HG03175 (cell line): ENCODE results near the gene MEIS1.

ENCODE experiments used
- ATAC-seq: cut with Tn5 transposase; IDR thresholded peaks from one replicate; pipeline ENCODE4 v1.9.1; 2021; ENCODE audit warnings: mild to moderate bottlenecking, moderate library complexity; ENCODE audit not compliant: unreplicated experiment

The MEIS1 gene

DNA sequence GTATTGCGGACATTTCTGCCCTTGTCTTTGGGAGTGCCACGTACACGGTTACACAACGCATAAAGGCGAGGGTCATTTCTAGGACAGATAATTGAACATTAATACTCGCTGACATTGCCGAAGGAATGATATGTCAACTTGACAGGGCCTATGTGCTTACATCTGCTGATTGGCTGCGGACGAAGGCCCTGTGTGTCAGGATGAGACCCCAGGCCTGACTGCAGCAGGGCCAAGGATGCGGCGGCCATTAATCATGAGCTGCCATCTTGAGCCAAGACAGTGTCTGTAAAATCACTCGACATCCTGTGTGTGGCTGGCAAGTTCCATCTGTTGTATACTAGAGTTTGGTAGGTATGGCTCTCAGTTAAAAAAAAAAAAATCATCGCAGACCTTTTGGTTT lies 96.6 kb downstream of the MEIS1 start:
- no peak for ATAC-seq

- no peak for ATAC-seq
Measured at GRCh38 chr2:66532972-66533868, 98.3 kb downstream of the MEIS1 start.

DNA sequence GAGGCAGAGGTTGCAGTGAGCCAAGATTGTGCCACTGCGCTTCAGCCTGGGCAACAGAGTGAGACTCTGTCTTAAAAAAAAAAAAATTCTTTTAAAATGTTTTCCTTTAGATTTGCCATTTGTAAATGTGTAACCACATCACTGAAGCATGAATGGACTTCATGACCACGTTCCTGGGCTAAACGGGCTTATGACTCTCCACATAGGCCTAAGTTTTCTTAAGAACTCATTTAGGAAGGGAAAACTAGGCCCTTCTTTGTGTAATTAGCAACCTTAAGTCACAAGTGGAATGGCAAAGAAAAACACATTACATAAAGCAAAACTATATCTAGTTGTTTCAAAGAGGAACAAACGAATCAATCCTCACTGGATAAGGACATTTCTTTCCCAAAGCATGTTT lies 99.5 kb downstream of the MEIS1 start:
- no peak for ATAC-seq

GRCh38 chr2:66535574-66536289 lies 100.8 kb downstream of the MEIS1 start:
- no peak for ATAC-seq

DNA sequence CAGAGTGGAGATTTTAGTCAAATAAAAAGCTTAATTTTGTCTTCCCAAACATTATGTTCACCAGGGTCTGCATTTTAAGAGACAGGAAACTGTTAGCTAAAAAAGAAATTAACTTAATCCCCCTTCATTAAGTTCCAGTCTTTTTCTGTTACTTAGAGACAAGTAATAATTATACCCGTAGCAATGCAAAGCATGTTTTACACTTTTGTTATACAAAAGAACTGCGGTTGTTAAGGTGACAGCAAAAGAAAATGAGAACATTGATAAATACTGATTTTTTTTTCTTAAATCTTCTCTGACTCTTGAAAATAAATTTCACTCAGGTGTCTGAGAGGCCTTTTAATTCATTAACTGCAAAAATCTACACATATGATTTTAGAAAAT lies 101.4 kb downstream of the MEIS1 start:
- no peak for ATAC-seq

DNA sequence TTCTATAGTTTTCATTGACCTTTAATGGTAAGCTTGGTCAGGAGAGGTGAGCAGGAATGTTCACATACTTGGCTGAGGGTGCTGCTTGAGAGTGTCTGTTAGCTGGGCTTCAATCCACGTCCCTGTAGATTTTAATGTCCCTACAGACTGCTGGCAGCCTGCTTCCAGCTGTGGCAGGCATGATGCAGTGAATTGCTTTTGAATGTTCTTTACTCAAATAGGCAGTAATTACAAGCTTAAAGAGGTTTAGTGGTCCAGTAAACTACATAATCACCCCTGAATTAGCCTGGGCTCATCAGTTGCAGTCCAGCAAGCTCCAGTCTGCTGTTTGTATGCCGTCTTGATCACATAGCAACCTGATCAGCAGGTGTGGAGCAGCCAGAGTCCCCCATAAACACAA lies 102.1 kb downstream of the MEIS1 start:
- ATAC-seq: no peak

- ATAC-seq: no peak
Measured at GRCh38 chr2:66538291-66538690, 103.4 kb downstream of the MEIS1 start.

DNA sequence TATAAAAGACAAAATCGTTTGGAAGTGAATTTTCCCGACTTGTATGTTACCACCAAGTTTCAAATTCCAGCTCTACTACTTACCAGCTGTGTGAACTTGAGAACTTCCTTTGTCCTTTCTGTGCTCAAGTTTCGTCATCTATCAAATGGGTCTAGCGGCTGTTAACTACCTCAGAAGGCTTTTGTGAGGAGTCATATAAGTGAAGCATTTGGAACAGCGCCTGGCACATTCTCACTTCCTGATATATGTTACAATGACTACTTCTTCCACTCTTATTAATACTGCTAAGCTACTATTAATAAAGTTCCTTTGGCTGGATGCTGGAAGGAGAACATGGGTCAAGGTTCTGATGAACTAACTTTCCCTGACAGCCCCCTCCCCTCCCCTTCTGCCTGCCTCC lies 104.5 kb downstream of the MEIS1 start:
- ATAC-seq: no peak

GRCh38 chr2:66541646-66542045 lies 106.7 kb downstream of the MEIS1 start:
- ATAC-seq: no peak

GRCh38 chr2:66543257-66543767 lies 108.4 kb downstream of the MEIS1 start:
- no peak for ATAC-seq

DNA sequence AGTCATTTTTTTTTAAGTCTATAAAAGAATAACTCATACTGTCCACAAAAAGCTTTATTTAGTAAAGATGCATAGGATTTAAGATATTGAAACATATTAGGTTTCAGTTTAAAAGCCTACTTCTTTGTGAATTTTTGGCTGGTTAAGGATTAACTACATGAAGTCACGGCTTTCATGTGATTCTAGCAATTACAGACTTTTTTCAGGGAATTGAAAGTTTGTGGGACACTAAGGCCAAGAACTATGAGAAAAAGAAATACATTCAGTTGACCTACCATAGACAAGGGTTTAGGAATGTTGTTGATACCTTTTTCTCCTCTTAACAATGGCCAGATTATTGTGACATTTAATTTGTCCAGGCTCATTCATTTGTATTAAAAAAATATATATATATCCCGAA lies 109.3 kb downstream of the MEIS1 start:
- no peak for ATAC-seq

- no peak for ATAC-seq
Measured at GRCh38 chr2:66545258-66545657, 110.3 kb downstream of the MEIS1 start.

GRCh38 chr2:66547118-66547517 lies 112.2 kb downstream of the MEIS1 start:
- ATAC-seq: no peak

- ATAC-seq: no peak
Measured at GRCh38 chr2:66547887-66548286, 113.0 kb downstream of the MEIS1 start.

DNA sequence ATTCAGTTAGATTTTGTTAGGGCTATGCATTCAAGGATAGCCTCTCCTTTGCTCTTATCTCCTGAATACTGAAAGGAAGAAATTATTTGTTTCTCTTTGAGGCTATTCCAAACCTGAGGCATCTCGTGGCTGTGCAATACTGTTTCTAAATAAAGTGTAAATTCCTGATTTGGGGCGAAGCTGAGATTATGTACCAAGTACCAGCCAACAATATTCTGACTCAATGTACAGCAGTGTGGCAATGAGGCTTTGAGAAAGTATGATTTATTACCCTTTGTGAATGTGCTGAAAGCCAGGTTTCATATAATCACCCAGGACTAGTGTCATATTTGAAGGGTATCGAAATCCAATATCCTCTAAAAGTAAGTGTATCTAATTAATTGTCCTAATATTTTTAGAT lies 113.5 kb downstream of the MEIS1 start:
- ATAC-seq: no peak

DNA sequence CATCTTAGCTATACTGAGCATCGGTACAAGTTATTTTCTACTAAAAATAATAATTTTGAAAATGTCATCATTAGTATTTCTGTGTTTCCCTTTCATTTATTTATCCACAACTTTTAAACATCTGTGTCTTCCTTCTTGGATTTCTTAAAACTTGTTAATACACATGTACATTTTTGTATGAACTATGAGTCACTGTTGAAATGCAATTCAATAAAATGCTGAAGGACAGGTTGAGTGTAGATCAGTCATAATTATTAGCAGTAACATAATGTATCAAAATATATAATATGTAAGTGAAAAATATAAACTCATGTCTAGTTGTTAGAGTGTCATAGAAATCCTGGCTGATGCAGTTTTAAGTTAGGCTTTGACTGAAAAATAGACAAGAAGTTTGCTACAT lies 115.9 kb downstream of the MEIS1 start:
- no peak for ATAC-seq

DNA sequence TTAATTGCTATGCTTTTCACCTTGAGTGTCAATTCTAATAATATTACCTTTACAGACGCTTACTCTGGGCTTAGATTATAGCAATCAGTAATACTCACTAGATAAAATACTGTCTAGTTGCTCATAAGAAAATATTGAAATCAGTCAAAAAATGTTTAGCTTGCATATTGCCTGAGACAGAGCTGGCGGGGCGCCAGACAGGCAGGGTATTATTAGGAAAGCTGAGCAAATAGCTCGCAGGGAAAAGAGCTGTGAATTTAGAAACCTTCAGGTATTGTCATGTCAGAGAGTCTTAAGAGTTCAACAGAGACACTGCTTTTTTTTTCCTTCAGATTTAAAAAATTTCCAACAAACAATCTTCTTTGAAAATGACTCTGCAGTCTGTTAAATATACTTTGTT lies 118.4 kb downstream of the MEIS1 start:
- ATAC-seq: no peak

- no peak for ATAC-seq
Measured at GRCh38 chr2:66555091-66555490, 120.2 kb downstream of the MEIS1 start.

- ATAC-seq: no peak
Measured at GRCh38 chr2:66555501-66556324, 120.8 kb downstream of the MEIS1 start.

- ATAC-seq: no peak
Measured at GRCh38 chr2:66559672-66560071, 124.7 kb downstream of the MEIS1 start.

DNA sequence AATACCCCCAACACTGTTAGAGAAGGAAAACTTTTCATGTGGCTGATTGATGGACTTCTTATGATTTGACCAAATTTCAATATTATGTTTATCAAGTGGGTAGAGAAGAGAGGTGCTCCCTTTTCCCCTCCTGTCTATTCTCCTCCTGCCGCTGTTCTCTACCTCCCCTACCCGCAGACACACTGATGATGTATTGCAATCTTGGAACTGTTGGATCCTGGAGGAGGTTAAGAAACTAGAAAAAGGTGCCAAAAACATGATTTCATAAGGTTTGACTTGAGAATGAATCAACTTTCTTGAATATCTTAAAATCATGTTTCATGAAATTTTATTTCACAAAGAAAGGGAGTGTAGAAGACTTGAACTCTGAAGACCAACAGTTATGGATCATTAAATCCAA lies 125.8 kb downstream of the MEIS1 start:
- no peak for ATAC-seq
